ENCODE data around the gene JOSD2.
A peak's percentile ranks its signal among the peaks of the same experiment; 100 is the strongest.
"Not testable (repeated sequence)": the region's sequence is repeated elsewhere in the genome, so short reads cannot be mapped to it uniquely, and the experiment has no call there.

JOSD2 gene

GRCh38 chr19:50476907-50477238, 34.1 kb downstream of the JOSD2 start:
- no peak for DNase-seq (ENCODE audit: low spot score)

- peak; percentile 86 for DNase-seq (ENCODE audit: low spot score)
These were observed 34.6 kb downstream of the JOSD2 start, which contains the start of the genes EMC10 and GARIN5A for GRCh38 chr19:50476224-50476906. TSS of gene EMC10 (plus strand) at chr19:50476507. CDS start at chr19:50476545, 38 bp downstream. TSS of gene GARIN5A (minus strand) at chr19:50476848. CDS start at chr19:50476388, 460 bp downstream.

GRCh38 chr19:50475736-50476223, 35.2 kb downstream of the JOSD2 start:
- DNase-seq (ENCODE audit: low spot score): no peak

- DNase-seq (ENCODE audit: low spot score): no peak
These were observed 35.9 kb downstream of the JOSD2 start for GRCh38 chr19:50475101-50475568.

GRCh38 chr19:50473336-50473735, 37.7 kb downstream of the JOSD2 start:
- DNase-seq (ENCODE audit: low spot score): not testable (repeated sequence)

- no peak for DNase-seq (ENCODE audit: low spot score)
These were observed 42.2 kb downstream of the JOSD2 start for GRCh38 chr19:50468818-50469217.

GRCh38 chr19:50467566-50467965, 43.4 kb downstream of the JOSD2 start:
- DNase-seq (ENCODE audit: low spot score): no peak

- DNase-seq (ENCODE audit: low spot score): no peak
These were observed 44.3 kb downstream of the JOSD2 start for GRCh38 chr19:50466706-50467039.

GRCh38 chr19:50465986-50466705, 44.8 kb downstream of the JOSD2 start:
- no peak for DNase-seq (ENCODE audit: low spot score)

- DNase-seq (ENCODE audit: low spot score): no peak
These were observed 46.0 kb downstream of the JOSD2 start for GRCh38 chr19:50465000-50465399.

- no peak for DNase-seq (ENCODE audit: low spot score)
These were observed 46.6 kb downstream of the JOSD2 start for GRCh38 chr19:50464348-50464747.

- no peak for DNase-seq (ENCODE audit: low spot score)
These were observed 48.0 kb downstream of the JOSD2 start for GRCh38 chr19:50462970-50463369.

- DNase-seq (ENCODE audit: low spot score): peak; percentile 95
These were observed 49.7 kb downstream of the JOSD2 start for GRCh38 chr19:50461066-50461875.

GRCh38 chr19:50460161-50460765, 50.7 kb downstream of the JOSD2 start:
- peak; percentile 67 for DNase-seq (ENCODE audit: low spot score)

- DNase-seq (ENCODE audit: low spot score): no peak
These were observed 51.4 kb downstream of the JOSD2 start for GRCh38 chr19:50459638-50460037.

- no peak for DNase-seq (ENCODE audit: low spot score)
These were observed 51.9 kb downstream of the JOSD2 start for GRCh38 chr19:50459067-50459456.

GRCh38 chr19:50458396-50459066, 52.5 kb downstream of the JOSD2 start:
- no peak for DNase-seq (ENCODE audit: low spot score)

GRCh38 chr19:50457300-50457699, 53.7 kb downstream of the JOSD2 start:
- no peak for DNase-seq (ENCODE audit: low spot score)

Data from HuH-7.5 (cell line).